HUES48 (cell line): ENCODE data around the gene KRTAP10-5.
"Not testable (repeated sequence)": the region's sequence is repeated elsewhere in the genome, so short reads cannot be mapped to it uniquely, and the experiment has no call there.

Source experiments
- H3K27ac ChIP-seq: one replicate; pipeline ENCODE4 v1.7.0; 2013; ENCODE audit warnings: low read depth, low read length, inconsistent platforms
- H3K27me3 ChIP-seq: 2 replicates; pipeline ENCODE4 v1.6.1; 2013; ENCODE audit warnings: mild to moderate bottlenecking, low read length; ENCODE audit not compliant: control insufficient read depth, insufficient read depth
- H3K36me3 ChIP-seq: 2 replicates; pipeline ENCODE4 v1.6.1; 2013; ENCODE audit warnings: low read length; ENCODE audit not compliant: control insufficient read depth, insufficient read depth
- H3K4me1 ChIP-seq: 2 replicates; pipeline ENCODE4 v1.6.1; 2013; ENCODE audit warnings: mild to moderate bottlenecking, low read length; ENCODE audit not compliant: control insufficient read depth, insufficient read depth
- H3K4me3 ChIP-seq: 2 replicates; pipeline ENCODE4 v1.5.1; 2013; ENCODE audit warnings: mild to moderate bottlenecking, low read depth, low read length
- H3K9ac ChIP-seq: 2 replicates; pipeline ENCODE4 v1.6.1; 2013; ENCODE audit warnings: mild to moderate bottlenecking, low read depth, low read length, moderate library complexity
- H3K9me3 ChIP-seq: 2 replicates; pipeline ENCODE4 v1.6.1; 2013; ENCODE audit warnings: low read length; ENCODE audit not compliant: control insufficient read depth, insufficient read depth

The KRTAP10-5 gene

GRCh38 chr21:44611551-44611950, 31.1 kb upstream of the KRTAP10-5 start:
- Histone ChIP-seq H3K9me3 (peaks cover 12% of the 10 kb centered on the region; the same call in 1 of the 2 replicates), H3K36me3 (no peaks in the 10 kb centered on the region), H3K4me1 (no peaks in the 10 kb centered on the region; the same call in 1 of the 2 replicates), H3K4me3 (no peak overlapping the region), H3K9ac (no peak overlapping the region), H3K27me3 (no peaks in the 10 kb centered on the region), H3K27ac (no peak overlapping the region)

- H3K9ac ChIP-seq, H3K36me3 ChIP-seq, H3K27ac ChIP-seq, H3K4me3 ChIP-seq, H3K27me3 ChIP-seq, H3K4me1 ChIP-seq: not testable (repeated sequence)
- H3K9me3 ChIP-seq, result peaks cover 12% of the 10 kb centered on the region; the same call in 1 of the 2 replicates
Observed at GRCh38 chr21:44610157-44610843, 29.9 kb upstream of the KRTAP10-5 start.

GRCh38 chr21:44609193-44609592, 28.8 kb upstream of the KRTAP10-5 start:
- H3K27me3 ChIP-seq, result no peaks in the 10 kb centered on the region
- H3K4me1 ChIP-seq, result no peaks in the 10 kb centered on the region
- no peak overlapping the region for H3K9ac ChIP-seq
- H3K9me3 ChIP-seq, result peaks cover 12% of the 10 kb centered on the region; the same call in 1 of the 2 replicates
- H3K4me3 ChIP-seq, result no peak overlapping the region
- H3K36me3 ChIP-seq, result no peaks in the 10 kb centered on the region
- no peak overlapping the region for H3K27ac ChIP-seq

GRCh38 chr21:44606495-44606894, 26.1 kb upstream of the KRTAP10-5 start:
- no peaks in the 10 kb centered on the region for H3K36me3 ChIP-seq
- H3K27ac ChIP-seq, result no peak overlapping the region
- H3K9ac ChIP-seq, result no peak overlapping the region
- peaks cover 8% of the 10 kb centered on the region; the same call in 1 of the 2 replicates for H3K9me3 ChIP-seq
- H3K27me3 ChIP-seq, result no peaks in the 10 kb centered on the region
- H3K4me3 ChIP-seq, result no peak overlapping the region
- H3K4me1 ChIP-seq, result no peaks in the 10 kb centered on the region

GRCh38 chr21:44603911-44604310, 23.5 kb upstream of the KRTAP10-5 start:
- Histone ChIP-seq H3K9ac (no peak overlapping the region), H3K4me1 (no peaks in the 10 kb centered on the region), H3K9me3 (no peaks in the 10 kb centered on the region), H3K4me3 (no peak overlapping the region), H3K27ac (no peak overlapping the region), H3K36me3 (no peaks in the 10 kb centered on the region), H3K27me3 (no peaks in the 10 kb centered on the region)

GRCh38 chr21:44603109-44603875, 22.9 kb upstream of the KRTAP10-5 start:
- Histone ChIP-seq H3K36me3 (no peaks in the 10 kb centered on the region), H3K27me3 (no peaks in the 10 kb centered on the region), H3K4me1 (peaks cover 6% of the 10 kb centered on the region), H3K4me3 (no peak overlapping the region), H3K9ac (no peak overlapping the region), H3K9me3 (no peaks in the 10 kb centered on the region), H3K27ac (no peak overlapping the region)

GRCh38 chr21:44602463-44602850, 22.1 kb upstream of the KRTAP10-5 start:
- Histone ChIP-seq H3K4me3 (no peak overlapping the region), H3K27ac (no peak overlapping the region), H3K9me3 (no peaks in the 10 kb centered on the region), H3K4me1 (peaks cover 14% of the 10 kb centered on the region), H3K27me3 (no peaks in the 10 kb centered on the region), H3K9ac (no peak overlapping the region), H3K36me3 (no peaks in the 10 kb centered on the region)

GRCh38 chr21:44601596-44602462, 21.4 kb upstream of the KRTAP10-5 start:
- Histone ChIP-seq H3K27ac (no peak overlapping the region), H3K4me3 (no peak overlapping the region), H3K27me3 (no peaks in the 10 kb centered on the region), H3K4me1 (peaks cover 14% of the 10 kb centered on the region), H3K9me3 (no peaks in the 10 kb centered on the region), H3K9ac (no peak overlapping the region), H3K36me3 (no peaks in the 10 kb centered on the region)

- not testable (repeated sequence) for H3K36me3 ChIP-seq, H3K9me3 ChIP-seq, H3K9ac ChIP-seq, H3K4me3 ChIP-seq, H3K27ac ChIP-seq, H3K27me3 ChIP-seq
- peaks cover 14% of the 10 kb centered on the region for H3K4me1 ChIP-seq
Observed at GRCh38 chr21:44601091-44601490, 20.7 kb upstream of the KRTAP10-5 start.

- not testable (repeated sequence) for H3K36me3 ChIP-seq, H3K27me3 ChIP-seq, H3K9me3 ChIP-seq, H3K27ac ChIP-seq, H3K4me3 ChIP-seq, H3K9ac ChIP-seq
- H3K4me1 ChIP-seq, result peaks cover 14% of the 10 kb centered on the region
Observed at GRCh38 chr21:44600118-44600978, 19.9 kb upstream of the KRTAP10-5 start, which contains the start of gene KRTAP10-7. Gene KRTAP10-7, plus strand, starts transcription at chr21:44600597. Its CDS starts 25 bp downstream, at chr21:44600622.
